ENCODE measurements around the gene MATN3.
"Not testable (repeated sequence)": the region's sequence is repeated elsewhere in the genome, so short reads cannot be mapped to it uniquely, and the experiment has no call there.

The MATN3 gene

GRCh38 chr2:20012282-20013125, at the start of gene MATN3:
MATN3 (minus strand) TSS chr2:20012668; CDS start chr2:20012631, 37 bp downstream.
- peak; percentile 36 for DNase-seq

- DNase-seq, result no peak
Observed at GRCh38 chr2:20061940-20062339, 49.5 kb upstream of the MATN3 start.

- DNase-seq, result no peak
Observed at GRCh38 chr2:20061476-20061875, 49.0 kb upstream of the MATN3 start.

- peak; percentile 29 for DNase-seq
Observed at GRCh38 chr2:20060106-20060505, 47.6 kb upstream of the MATN3 start.

- no peak for DNase-seq
Observed at GRCh38 chr2:20057268-20057667, 44.8 kb upstream of the MATN3 start.

- no peak for DNase-seq
Observed at GRCh38 chr2:20054931-20055330, 42.5 kb upstream of the MATN3 start.

- DNase-seq, result no peak
Observed at GRCh38 chr2:20054119-20054518, 41.7 kb upstream of the MATN3 start.

GRCh38 chr2:20052861-20053281, 40.4 kb upstream of the MATN3 start:
- DNase-seq, result peak; percentile 73

- DNase-seq, result peak; percentile 53
Observed at GRCh38 chr2:20052229-20052851, 39.9 kb upstream of the MATN3 start.

GRCh38 chr2:20051532-20052228, 39.2 kb upstream of the MATN3 start, which contains the start of gene LAPTM4A:
LAPTM4A (minus strand) TSS chr2:20051628; CDS start chr2:20051520, 108 bp downstream.
- DNase-seq, result peak; percentile 98

- peak; percentile 76 for DNase-seq
Observed at GRCh38 chr2:20050646-20051531, 38.4 kb upstream of the MATN3 start.

- peak; percentile 94 for DNase-seq
Observed at GRCh38 chr2:20050104-20050645, 37.7 kb upstream of the MATN3 start.

- DNase-seq, result peak; percentile 48
Observed at GRCh38 chr2:20049637-20050036, 37.2 kb upstream of the MATN3 start.

- DNase-seq, result peak; percentile 56
Observed at GRCh38 chr2:20048488-20049448, 36.3 kb upstream of the MATN3 start.

GRCh38 chr2:20045712-20046292, 33.3 kb upstream of the MATN3 start:
- not testable (repeated sequence) for DNase-seq

GRCh38 chr2:20044778-20045177, 32.3 kb upstream of the MATN3 start:
- DNase-seq, result no peak

- DNase-seq, result no peak
Observed at GRCh38 chr2:20042531-20042930, 30.1 kb upstream of the MATN3 start.

- no peak for DNase-seq
Observed at GRCh38 chr2:20040489-20041172, 28.2 kb upstream of the MATN3 start.

- DNase-seq, result no peak
Observed at GRCh38 chr2:20037660-20038059, 25.2 kb upstream of the MATN3 start.
